GM18526 (cell line): ENCODE measurements around the gene CAPN15.

ENCODE experiments used
- POLR2A ChIP-seq: IDR thresholded peaks from 3 replicates; pipeline ENCODE4 v1.6.1; 2011; ENCODE audit not compliant: insufficient read length; ENCODE audit errors: extremely low read depth

Gene CAPN15

GRCh38 chr16:502179-502943, 25.2 kb upstream of the CAPN15 start:
- no peak for TF ChIP-seq POLR2A

- TF ChIP-seq POLR2A: no peak
These were observed 24.1 kb upstream of the CAPN15 start for GRCh38 chr16:503150-504071.

GRCh38 chr16:505479-506245, 21.9 kb upstream of the CAPN15 start:
- TF ChIP-seq POLR2A: no peak

GRCh38 chr16:506246-506546, 21.3 kb upstream of the CAPN15 start:
- no peak for TF ChIP-seq POLR2A

GRCh38 chr16:507996-508395, 19.5 kb upstream of the CAPN15 start:
- TF ChIP-seq POLR2A: no peak

GRCh38 chr16:508884-509736, 18.4 kb upstream of the CAPN15 start:
- TF ChIP-seq POLR2A: no peak

GRCh38 chr16:510066-510825, 17.3 kb upstream of the CAPN15 start:
- no peak for TF ChIP-seq POLR2A

DNA sequence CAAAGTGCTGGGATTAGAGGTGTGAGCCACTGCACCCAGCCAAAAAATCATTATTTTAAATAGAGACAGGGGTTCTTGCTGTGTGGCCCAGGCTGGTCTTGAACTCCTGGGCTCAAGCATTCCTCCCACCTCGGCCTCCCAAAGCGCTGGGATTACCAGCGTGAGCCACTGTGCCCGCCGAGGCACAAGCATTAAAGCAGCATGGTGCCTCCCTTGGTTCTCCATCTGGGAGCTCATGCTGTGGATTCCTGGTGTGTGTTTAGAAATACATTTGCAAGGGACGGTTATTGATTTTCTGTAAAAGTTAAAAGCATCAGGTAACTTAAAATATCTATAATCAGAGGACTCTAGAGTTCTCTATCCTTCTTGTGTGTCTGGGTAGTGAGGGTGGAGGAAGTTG, 14.7 kb upstream of the CAPN15 start:
- no peak for TF ChIP-seq POLR2A

- TF ChIP-seq POLR2A: no peak
These were observed 13.6 kb upstream of the CAPN15 start for GRCh38 chr16:513950-514349.

GRCh38 chr16:515175-515938, 12.2 kb upstream of the CAPN15 start:
- no peak for TF ChIP-seq POLR2A

DNA sequence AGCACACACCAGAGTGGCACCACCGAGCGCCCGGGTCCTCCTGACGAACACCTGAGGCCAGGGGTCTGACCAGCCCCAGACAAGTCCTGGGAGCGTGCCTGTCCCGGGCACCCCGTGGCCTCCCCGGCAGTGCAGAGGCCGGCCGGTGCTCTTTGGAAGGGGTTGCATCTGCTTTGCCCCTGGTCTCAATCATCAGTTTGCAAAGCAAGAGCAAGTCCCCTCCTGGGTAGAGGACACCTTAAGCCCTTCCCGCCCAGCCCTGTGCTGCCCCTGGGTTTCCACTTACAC, 11.6 kb upstream of the CAPN15 start:
- TF ChIP-seq POLR2A: no peak

- TF ChIP-seq POLR2A: no peak
These were observed 11.2 kb upstream of the CAPN15 start for GRCh38 chr16:516301-516700.

DNA sequence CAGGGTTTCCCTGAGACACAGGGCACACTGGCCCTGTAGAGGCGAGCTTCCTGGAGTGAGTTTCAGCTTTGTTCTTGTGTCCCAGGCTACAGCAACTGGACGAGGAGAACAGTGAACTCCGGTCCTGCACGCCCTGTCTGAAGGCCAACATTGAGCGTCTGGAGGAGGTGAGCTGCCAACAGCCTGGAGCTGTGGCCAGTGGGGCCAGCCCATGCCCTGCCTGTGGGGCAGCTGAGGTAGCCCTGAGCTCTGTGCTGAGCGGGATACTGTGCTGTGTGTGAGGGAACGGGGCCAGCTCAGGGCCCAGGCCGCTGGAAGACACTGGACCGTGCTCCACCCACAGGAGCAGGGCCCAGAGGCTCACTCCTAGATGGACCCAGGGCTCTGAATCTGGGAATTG, 8.7 kb upstream of the CAPN15 start:
- no peak for TF ChIP-seq POLR2A

DNA sequence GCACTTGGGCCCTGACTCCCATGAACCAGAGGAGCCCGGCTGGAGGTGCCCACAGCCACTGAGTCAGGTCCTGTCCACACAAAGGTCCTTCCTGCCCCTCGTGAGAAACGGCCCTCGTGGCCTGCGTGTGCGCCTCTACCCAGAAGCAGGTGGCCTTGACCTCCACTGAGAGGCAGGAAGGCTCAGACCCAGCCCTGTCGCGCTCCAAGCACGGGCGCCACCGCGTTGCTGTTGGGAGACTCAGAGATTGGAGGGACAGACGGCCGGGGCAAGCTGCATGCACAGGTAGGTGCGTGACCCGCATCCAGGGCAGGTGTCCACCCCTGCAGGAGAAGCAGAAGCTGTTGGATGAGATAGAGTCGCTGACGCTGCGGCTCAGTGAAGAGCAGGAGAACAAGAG, 8.1 kb upstream of the CAPN15 start:
- no peak for TF ChIP-seq POLR2A
